HCT116 (cell line): ENCODE data around the gene C9orf152. TPM values are rescaled to one million over a fixed set of nuclear protein-coding genes. Genes with fewer than 3 reads are reported as not detected.

Experiments used
- ATAC-seq: fragments of 200-7000 bp; cut with Tn5 transposase; 2 replicates; pipeline ENCODE4 v1.9.1; 2020; ENCODE audit warnings: mild to moderate bottlenecking, moderate library complexity
- BruUV-seq: library from RNA; stranded (reverse); fragments of 400-500 nt; replicated peaks from 2 replicates; lab custom pipeline; 2021; lab: Mats Ljungman, UMichigan
- CTCF ChIA-PET: fragments of 300-600 bp; sonication (Branson Sonifier 250); formaldehyde crosslinking; loops from one replicate; lab custom pipeline; 2021; ENCODE audit warnings: antibody characterized with exemption; lab: Charles Lee
- POLR2A ChIA-PET: fragments of 300-600, 350-600 bp; sonication (Branson Sonifier 250); formaldehyde crosslinking; loops from one replicate; lab custom pipeline; 2021; ENCODE audit warnings: antibody characterized with exemption; lab: Charles Lee
- RAD21 ChIA-PET, 2 experiments: fragments of 300-600 bp; sonication (Branson Sonifier 250); formaldehyde crosslinking; loops; one replicate each; lab custom pipeline; 2023; ENCODE audit warnings: low total read pairs in 2 of 2; ENCODE audit not compliant: uncharacterized antibody in 2 of 2, unreplicated experiment in 2 of 2, low non-redundant PET in 1 of 2; lab: Charles Lee
- DNase-seq: peaks from one replicate; pipeline ENCODE4 v3.0.0-alpha.2; 2010; ENCODE audit warnings: low read depth, low spot score
- H2AFZ ChIP-seq: fragments of 200-600 bp; shearing (Covaris generic), sonication (generic); 2 replicates; pipeline ENCODE4 v1.6.1; 2017; ENCODE audit warnings: low read depth, mixed run types, mixed read lengths, antibody characterized with exemption, low read length; ENCODE audit not compliant: poor library complexity, severe bottlenecking
- H3K27ac ChIP-seq: 2 replicates; pipeline ENCODE4 v1.5.1; 2012; ENCODE audit warnings: low read depth, low read length
- H3K27me3 ChIP-seq: fragments of 200-600 bp; sonication (generic); 2 replicates; pipeline ENCODE4 v1.6.1; 2016; ENCODE audit warnings: mixed run types, low read length, mixed read lengths; ENCODE audit not compliant: insufficient read depth
- H3K36me3 ChIP-seq, 2 experiments: fragments of 200-500 bp in 1 of 2; fragments of 200-600 bp in 1 of 2; sonication (Bioruptor generic) in 1 of 2; sonication (generic) in 1 of 2; 2 replicates each; pipeline versions ENCODE4 v1.5.1 to v1.6.1; 2014 to 2016; ENCODE audit warnings: low read length in 2 of 2, inconsistent platforms in 1 of 2, mixed read lengths in 1 of 2, mixed run types in 1 of 2; ENCODE audit not compliant: insufficient read depth in 2 of 2, control insufficient read depth in 1 of 2
- H3K4me1 ChIP-seq, 2 experiments: fragments of 200-600 bp in 1 of 2; sonication (generic) in 1 of 2; 2 replicates each; pipeline versions ENCODE4 v1.5.1 to v1.6.1; 2012 to 2017; ENCODE audit warnings: low read length in 2 of 2, inconsistent platforms in 1 of 2, mild to moderate bottlenecking in 1 of 2, mixed read lengths in 1 of 2, mixed run types in 1 of 2, moderate library complexity in 1 of 2; ENCODE audit not compliant: insufficient read depth in 2 of 2, control insufficient read depth in 1 of 2
- H3K4me2 ChIP-seq: fragments of 200-600 bp; sonication (generic); 2 replicates; pipeline ENCODE4 v1.6.1; 2017; ENCODE audit warnings: mixed run types, low read length, mixed read lengths
- H3K4me3 ChIP-seq, 2 experiments: fragments of 200-600 bp in 1 of 2; sonication (generic) in 1 of 2; replicated peaks in 1 of 2; 2 replicates each; pipeline ENCODE4 v1.5.1; 2011 to 2016; ENCODE audit warnings: low read length in 2 of 2, control low read depth in 1 of 2, low read depth in 1 of 2, mild to moderate bottlenecking in 1 of 2, mixed read lengths in 1 of 2, mixed run types in 1 of 2
- H3K79me2 ChIP-seq: fragments of 200-600 bp; sonication (generic); 2 replicates; pipeline ENCODE4 v1.6.1; 2017; ENCODE audit warnings: mild to moderate bottlenecking, mixed run types, low read length, moderate library complexity, mixed read lengths; ENCODE audit not compliant: insufficient read depth
- H3K9ac ChIP-seq: fragments of 200-600 bp; sonication (generic); 2 replicates; pipeline ENCODE4 v1.6.1; 2016; ENCODE audit warnings: low read length, mixed read lengths
- H3K9me2 ChIP-seq: fragments of 200-600 bp; sonication (generic), shearing (Covaris generic); 2 replicates; pipeline ENCODE4 v1.6.1; 2017; ENCODE audit warnings: mixed run types, mild to moderate bottlenecking, moderate library complexity; ENCODE audit not compliant: insufficient read depth
- H3K9me3 ChIP-seq, 2 experiments: fragments of 200-500 bp in 1 of 2; fragments of 200-600 bp in 1 of 2; sonication (Bioruptor generic) in 1 of 2; sonication (generic) in 1 of 2; 2 replicates each; pipeline ENCODE4 v1.6.1; 2014 to 2017; ENCODE audit warnings: low read length in 2 of 2, mixed read lengths in 2 of 2, inconsistent platforms in 1 of 2, low read depth in 1 of 2, mild to moderate bottlenecking in 1 of 2, mixed run types in 1 of 2, moderate library complexity in 1 of 2; ENCODE audit not compliant: control insufficient read depth in 1 of 2, insufficient read depth in 1 of 2
- H4K20me1 ChIP-seq: fragments of 200-600 bp; sonication (generic), shearing (Covaris generic); 2 replicates; pipeline ENCODE4 v1.6.1; 2017; ENCODE audit warnings: mixed run types, mild to moderate bottlenecking, moderate library complexity; ENCODE audit not compliant: insufficient read depth
- CEBPB ChIP-seq: IDR thresholded peaks from 2 replicates; pipeline ENCODE4 v1.6.1; 2012; ENCODE audit warnings: low read depth
- EZH2phosphoT487 ChIP-seq: fragments of 200-600 bp; IDR thresholded peaks from 2 replicates; pipeline ENCODE4 v1.6.1; 2018; ENCODE audit warnings: antibody characterized with exemption, borderline replicate concordance
- POLR2AphosphoS5 ChIP-seq: IDR thresholded peaks from 2 replicates; pipeline ENCODE4 v1.6.1; 2011; ENCODE audit warnings: mild to moderate bottlenecking, low read depth, low read length, moderate library complexity
- RAD21 ChIP-seq: IDR thresholded peaks from 2 replicates; pipeline ENCODE4 v1.6.1; 2012; ENCODE audit warnings: low read depth, mild to moderate bottlenecking
- SP1 ChIP-seq: IDR thresholded peaks from 2 replicates; pipeline ENCODE4 v1.6.1; 2012; ENCODE audit warnings: low read depth
- TCF7L2 ChIP-seq: IDR thresholded peaks from 2 replicates; pipeline ENCODE4 v1.7.0; 2011; ENCODE audit warnings: borderline replicate concordance, inconsistent platforms; ENCODE audit not compliant: insufficient read depth, insufficient read length; ENCODE audit errors: extremely low read depth
- YY1 ChIP-seq: IDR thresholded peaks from 2 replicates; pipeline ENCODE4 v1.6.1; 2011; ENCODE audit warnings: low read length, low read depth, moderate library complexity, mild to moderate bottlenecking; ENCODE audit not compliant: insufficient replicate concordance; ENCODE audit errors: extremely low read depth
- intact Hi-C: fragments of 100-400 bp; cut with micrococcal nuclease; formaldehyde crosslinking; loops from 2 replicates; pipeline ENCODE4 v1.10.0; 2022
- total RNA-seq: library from RNA; stranded (reverse); gene quantifications from one replicate; pipeline ENCODE4 v1.2.1, GENCODE V29; 2021; ENCODE audit not compliant: unreplicated experiment
- TF ChIP-seq, protein P1 (sequence below), 3 experiments: fragments of 200-600 bp in 1 of 3; sonication (generic) in 1 of 3; IDR thresholded peaks in 2 of 3; conservative IDR thresholded peaks in 1 of 3; 2 replicates each; pipeline ENCODE4 v1.5.1; 2012 to 2017; ENCODE audit warnings: low read depth in 2 of 3, low read length in 2 of 3, antibody characterized with exemption in 1 of 3, borderline replicate concordance in 1 of 3, control low read depth in 1 of 3, mild to moderate bottlenecking in 1 of 3, mixed read lengths in 1 of 3, mixed run types in 1 of 3, moderate library complexity in 1 of 3; ENCODE audit not compliant: insufficient read depth in 1 of 3
- TF ChIP-seq, protein P2 (sequence below): IDR thresholded peaks from 2 replicates; pipeline ENCODE4 v1.6.1; 2012

Gene C9orf152
- total RNA-seq, 1 experiment from 2014 or later = not detected

DNA sequence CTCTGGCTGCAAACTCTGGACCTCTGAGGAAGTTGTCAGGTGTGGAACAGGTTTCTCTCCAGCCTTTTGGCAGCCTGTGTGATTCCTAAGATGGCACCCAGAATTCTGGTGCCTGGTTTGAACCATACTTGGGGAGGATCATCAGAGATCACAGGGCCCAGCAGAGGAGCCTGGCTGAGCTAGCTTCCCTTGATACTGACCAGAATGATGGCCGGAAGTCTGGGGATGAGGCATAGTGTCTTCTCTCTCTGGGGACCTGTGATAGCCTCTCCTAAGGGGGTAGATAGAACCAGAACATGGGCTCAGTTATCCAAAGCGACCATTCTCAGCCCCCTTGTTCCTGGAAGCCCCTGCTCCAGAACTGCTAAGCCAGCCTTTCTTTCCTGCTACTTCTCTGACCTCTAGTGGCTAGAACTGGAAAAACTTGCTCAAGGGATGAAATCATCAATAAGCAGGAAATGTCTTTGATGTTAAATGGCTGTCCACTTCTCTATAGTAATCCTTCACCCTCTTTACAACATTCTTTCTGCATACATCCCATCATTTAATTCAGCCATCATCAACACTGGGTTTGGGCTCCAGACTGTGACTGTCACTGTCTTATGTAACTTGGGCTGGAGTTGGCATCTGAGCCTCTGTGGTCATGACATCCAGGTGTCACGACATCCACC lies 55.1 kb downstream of the C9orf152 start:
- no TSS peak for BruUV-seq
- no peaks in the 10 kb centered on the region for H3K36me3 ChIP-seq
- H3K9ac ChIP-seq = no peak overlapping the region
- ChIA-PET RAD21 (interaction anchor here (1.0 to 1.6 kb wide), 3 partner anchors 184 to 250 kb away, joined by 3 to 10 read pairs (median 3); no protein-coding TSS in a partner anchor), CTCF (interaction anchor here (0.9 to 2.6 kb wide), 5 partner anchors 9 to 293 kb away, joined by 3 to 19 read pairs (median 5); no protein-coding TSS in a partner anchor), POLR2A (no interaction called here)
- H3K9me2 ChIP-seq = no peaks in the 10 kb centered on the region
- no peak overlapping the region for H3K27ac ChIP-seq
- ATAC-seq (peak; percentile 84), DNase-seq (peak; percentile 27)
- H2AFZ ChIP-seq = no peak overlapping the region
- TF ChIP-seq CEBPB (no peak), SP1 (no peak), POLR2AphosphoS5 (no peak), TCF7L2 (peak; percentile 66), EZH2phosphoT487 (no peak), RAD21 (peak; percentile 89), YY1 (no peak)
- TF ChIP-seq, protein P1, sequence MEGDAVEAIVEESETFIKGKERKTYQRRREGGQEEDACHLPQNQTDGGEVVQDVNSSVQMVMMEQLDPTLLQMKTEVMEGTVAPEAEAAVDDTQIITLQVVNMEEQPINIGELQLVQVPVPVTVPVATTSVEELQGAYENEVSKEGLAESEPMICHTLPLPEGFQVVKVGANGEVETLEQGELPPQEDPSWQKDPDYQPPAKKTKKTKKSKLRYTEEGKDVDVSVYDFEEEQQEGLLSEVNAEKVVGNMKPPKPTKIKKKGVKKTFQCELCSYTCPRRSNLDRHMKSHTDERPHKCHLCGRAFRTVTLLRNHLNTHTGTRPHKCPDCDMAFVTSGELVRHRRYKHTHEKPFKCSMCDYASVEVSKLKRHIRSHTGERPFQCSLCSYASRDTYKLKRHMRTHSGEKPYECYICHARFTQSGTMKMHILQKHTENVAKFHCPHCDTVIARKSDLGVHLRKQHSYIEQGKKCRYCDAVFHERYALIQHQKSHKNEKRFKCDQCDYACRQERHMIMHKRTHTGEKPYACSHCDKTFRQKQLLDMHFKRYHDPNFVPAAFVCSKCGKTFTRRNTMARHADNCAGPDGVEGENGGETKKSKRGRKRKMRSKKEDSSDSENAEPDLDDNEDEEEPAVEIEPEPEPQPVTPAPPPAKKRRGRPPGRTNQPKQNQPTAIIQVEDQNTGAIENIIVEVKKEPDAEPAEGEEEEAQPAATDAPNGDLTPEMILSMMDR (IDR thresholded peaks at IDR 0.05 in 2 of 3, conservative IDR thresholded peaks at IDR 0.05 in 1 of 3; ENCODE audit: borderline replicate concordance in 1 of 3, insufficient read depth in 1 of 3, low read depth in 2 of 3, low read length in 2 of 3) = peak; percentile 67 to 78 (median 75)
- TF ChIP-seq, protein P2, sequence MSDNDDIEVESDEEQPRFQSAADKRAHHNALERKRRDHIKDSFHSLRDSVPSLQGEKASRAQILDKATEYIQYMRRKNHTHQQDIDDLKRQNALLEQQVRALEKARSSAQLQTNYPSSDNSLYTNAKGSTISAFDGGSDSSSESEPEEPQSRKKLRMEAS = no peak
- peaks cover 57% of the 10 kb centered on the region for H3K79me2 ChIP-seq
- no peaks in the 10 kb centered on the region for H3K27me3 ChIP-seq
- H3K4me2 ChIP-seq = no peak overlapping the region
- intact Hi-C loops = loop anchor here (1.0 to 5.0 kb wide), 4 partner anchors 94 to 581 kb away; no protein-coding TSS in a partner anchor
- peaks cover 3% of the 10 kb centered on the region; the same call in 1 of the 2 replicates for H4K20me1 ChIP-seq
- peaks cover 0 to 9% of the 10 kb centered on the region in 2 experiments; a peak in 2 of 4 replicates for H3K4me1 ChIP-seq
- H3K4me3 ChIP-seq = no peak overlapping the region
- no peaks in the 10 kb centered on the region for H3K9me3 ChIP-seq

Other genes with a start within 250 kb of the C9orf152 start
- gene TXN, start 48.3 kb upstream of the C9orf152 start, total RNA-seq = 421 TPM
- gene TXNDC8, start 129.7 kb upstream of the C9orf152 start, total RNA-seq = not detected